H1 (cell line): ENCODE data around the gene PMFBP1.

ENCODE experiments used
- CTCF ChIP-seq, 3 experiments: IDR thresholded peaks; 1 replicate in 2 of 3; 2 replicates in 1 of 3; pipeline versions ENCODE4 v1.5.1 to v1.6.1; 2011; ENCODE audit warnings: low read length in 3 of 3, mild to moderate bottlenecking in 3 of 3, inconsistent platforms in 2 of 3, low read depth in 1 of 3, moderate library complexity in 1 of 3; ENCODE audit not compliant: insufficient read depth in 1 of 3; ENCODE audit errors: control extremely low read depth in 1 of 3
- EZH2 ChIP-seq: fragments of 200-600 bp; sonication (generic); IDR thresholded peaks from 2 replicates; pipeline ENCODE4 v1.7.1; 2012; ENCODE audit warnings: low read depth, mild to moderate bottlenecking, moderate library complexity, low read length, inconsistent platforms; ENCODE audit not compliant: severe bottlenecking
- POLR2A ChIP-seq, 2 experiments: IDR thresholded peaks; 1 replicate in 1 of 2; 2 replicates in 1 of 2; pipeline ENCODE4 v1.6.1; 2011; ENCODE audit warnings: low read depth in 2 of 2, low read length in 2 of 2, mild to moderate bottlenecking in 2 of 2; ENCODE audit errors: control extremely low read depth in 1 of 2
- POLR2AphosphoS5 ChIP-seq: IDR thresholded peaks from 2 replicates; pipeline ENCODE4 v1.6.1; 2011; ENCODE audit warnings: low read depth, low read length
- POU5F1 ChIP-seq: IDR thresholded peaks from 2 replicates; pipeline ENCODE4 v1.6.1; 2011; ENCODE audit warnings: low read depth, mild to moderate bottlenecking, low read length, moderate library complexity
- TF ChIP-seq, protein P1 (sequence below): IDR thresholded peaks from 2 replicates; pipeline ENCODE4 v1.6.1; 2012; ENCODE audit warnings: inconsistent platforms

- TF ChIP-seq, protein P1, sequence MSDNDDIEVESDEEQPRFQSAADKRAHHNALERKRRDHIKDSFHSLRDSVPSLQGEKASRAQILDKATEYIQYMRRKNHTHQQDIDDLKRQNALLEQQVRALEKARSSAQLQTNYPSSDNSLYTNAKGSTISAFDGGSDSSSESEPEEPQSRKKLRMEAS = no peak
- TF ChIP-seq POLR2AphosphoS5 (no peak), CTCF (IDR thresholded peaks at IDR 0.05; ENCODE audit: control extremely low read depth in 1 of 3, insufficient read depth in 1 of 3, low read depth in 1 of 3, low read length in 3 of 3) (no peak), EZH2 (no peak), POLR2A (IDR thresholded peaks at IDR 0.05; ENCODE audit: control extremely low read depth in 1 of 2, low read depth in 2 of 2, low read length in 2 of 2) (no peak), POU5F1 (no peak)
Observed at GRCh38 chr16:72122308-72122707, 49.6 kb downstream of the PMFBP1 start.
